Activated T-helper 1 cell treated with Interleukin-2 at 50 U/mL for 16 hours (primary cell): ENCODE results near the gene GATA3.
"Not testable (repeated sequence)": the region's sequence is repeated elsewhere in the genome, so short reads cannot be mapped to it uniquely, and the experiment has no call there.

Experiments
- DNase-seq: peaks from one replicate; pipeline ENCODE4 v3.0.0-alpha.2; 2020; ENCODE audit warnings: low read depth

Gene GATA3

GRCh38 chr10:8054494-8055407, at the start of gene GATA3:
Gene GATA3, plus strand, starts transcription at chr10:8054688. Its CDS starts 968 bp downstream, at chr10:8055656.
- DNase-seq: peak; percentile 66

- DNase-seq: no peak
Observed at GRCh38 chr10:8006274-8006999, 48.1 kb upstream of the GATA3 start.

GRCh38 chr10:8009031-8009430, 45.5 kb upstream of the GATA3 start:
- no peak for DNase-seq

GRCh38 chr10:8013006-8013405, 41.5 kb upstream of the GATA3 start:
- no peak for DNase-seq

- no peak for DNase-seq
Observed at GRCh38 chr10:8013619-8014018, 40.9 kb upstream of the GATA3 start.

GRCh38 chr10:8014649-8015048, 39.8 kb upstream of the GATA3 start:
- DNase-seq: no peak

- DNase-seq: no peak
Observed at GRCh38 chr10:8017277-8017676, 37.2 kb upstream of the GATA3 start.

- DNase-seq: no peak
Observed at GRCh38 chr10:8023321-8023720, 31.2 kb upstream of the GATA3 start.

- DNase-seq: no peak
Observed at GRCh38 chr10:8023851-8024250, 30.6 kb upstream of the GATA3 start.

GRCh38 chr10:8026349-8027259, 27.9 kb upstream of the GATA3 start:
- DNase-seq: no peak

GRCh38 chr10:8031211-8031610, 23.3 kb upstream of the GATA3 start:
- DNase-seq: not testable (repeated sequence)

GRCh38 chr10:8032558-8032957, 21.9 kb upstream of the GATA3 start:
- no peak for DNase-seq

GRCh38 chr10:8033812-8034465, 20.5 kb upstream of the GATA3 start:
- DNase-seq: no peak

GRCh38 chr10:8034466-8035005, 20.0 kb upstream of the GATA3 start:
- no peak for DNase-seq

- DNase-seq: no peak
Observed at GRCh38 chr10:8035006-8035640, 19.4 kb upstream of the GATA3 start.

GRCh38 chr10:8035641-8036470, 18.6 kb upstream of the GATA3 start:
- DNase-seq: no peak

- no peak for DNase-seq
Observed at GRCh38 chr10:8036506-8037198, 17.8 kb upstream of the GATA3 start.

- DNase-seq: no peak
Observed at GRCh38 chr10:8037199-8037801, 17.2 kb upstream of the GATA3 start.
